Esophagus mucosa (tissue), 1 donor: ENCODE measurements around the gene ZBTB40. TPM values are rescaled to one million over a fixed set of nuclear protein-coding genes. Genes with fewer than 3 reads are reported as not detected.
A peak's percentile ranks its signal among the peaks of the same experiment; 100 is the strongest.

Source experiments
- ATAC-seq: fragments of 200-7000 bp; cut with Tn5 transposase; one replicate; pipeline ENCODE4 v1.9.1; 2020
- total RNA-seq: library from RNA; stranded (reverse); gene quantifications from one replicate; pipeline ENCODE4 v1.2.4, GENCODE V29; 2023
- donor health status: DM: yes; HTN: yes; CAD: no.

The ZBTB40 gene
- 6.4 TPM for total RNA-seq

DNA sequence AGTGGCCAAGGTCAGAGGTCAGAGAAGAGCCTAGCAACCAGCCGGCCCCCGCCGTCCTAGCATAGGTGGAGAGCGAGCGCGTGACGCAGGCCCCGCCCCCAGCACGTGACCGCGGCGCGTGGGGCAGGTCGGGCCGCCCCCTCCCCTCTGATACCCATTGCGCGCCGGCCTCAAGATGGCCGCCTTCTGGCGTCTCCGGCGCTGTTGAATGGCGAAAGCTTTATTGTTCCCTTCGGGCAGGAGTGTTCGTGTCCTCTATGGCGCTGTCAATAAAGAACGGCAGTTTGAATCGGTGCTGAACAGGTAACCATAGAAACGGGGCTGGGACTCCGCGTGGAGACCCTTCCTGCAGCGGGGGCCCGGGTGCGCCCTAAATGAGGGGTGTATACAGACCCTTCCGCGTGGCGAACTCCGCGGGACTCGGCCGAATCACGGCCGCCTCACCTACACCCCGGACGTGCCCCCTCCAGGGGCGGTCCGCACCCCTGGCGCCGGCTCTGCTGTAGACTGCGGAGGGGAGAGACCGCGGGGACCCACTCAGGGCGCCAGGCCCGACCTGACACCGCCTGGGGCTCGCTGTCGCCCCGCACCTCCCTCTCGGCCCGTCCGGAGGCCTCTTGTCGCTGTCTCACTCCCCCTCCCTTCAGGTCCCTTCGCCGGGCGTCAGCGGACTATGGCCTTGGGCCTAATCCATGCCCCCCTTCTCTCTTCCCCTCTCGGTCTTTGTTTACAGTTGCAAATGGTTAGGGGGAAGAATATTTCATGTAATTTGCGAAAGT lies at the start of gene ZBTB40:
Gene ZBTB40, plus strand, starts transcription at position 150 of the 779 bp plus-strand sequence. CDS start 38,098 bp downstream, outside the sequence.
- peak; percentile 100 for ATAC-seq

- ATAC-seq = no peak
Observed at GRCh38 chr1:22402356-22403053, 49.1 kb upstream of the ZBTB40 start.

DNA sequence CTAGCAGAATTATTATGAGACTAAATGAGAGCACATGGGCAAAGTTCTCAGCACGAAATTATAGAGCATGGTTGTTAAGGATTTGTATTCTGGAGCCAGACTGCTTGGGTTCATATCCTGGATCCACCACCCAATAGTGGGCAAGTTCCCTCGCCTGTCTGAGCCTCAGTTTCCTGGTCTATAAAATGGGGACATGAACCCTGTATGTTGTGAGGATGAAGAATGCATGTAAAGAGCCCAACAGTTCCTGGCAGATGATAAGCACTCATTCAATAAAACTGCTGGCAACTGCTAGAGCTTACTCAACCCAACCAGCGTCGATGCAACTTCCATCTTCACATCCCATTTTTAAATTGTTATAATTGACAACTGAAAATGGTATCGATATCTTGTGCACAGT lies 47.2 kb upstream of the ZBTB40 start:
- ATAC-seq = no peak

DNA sequence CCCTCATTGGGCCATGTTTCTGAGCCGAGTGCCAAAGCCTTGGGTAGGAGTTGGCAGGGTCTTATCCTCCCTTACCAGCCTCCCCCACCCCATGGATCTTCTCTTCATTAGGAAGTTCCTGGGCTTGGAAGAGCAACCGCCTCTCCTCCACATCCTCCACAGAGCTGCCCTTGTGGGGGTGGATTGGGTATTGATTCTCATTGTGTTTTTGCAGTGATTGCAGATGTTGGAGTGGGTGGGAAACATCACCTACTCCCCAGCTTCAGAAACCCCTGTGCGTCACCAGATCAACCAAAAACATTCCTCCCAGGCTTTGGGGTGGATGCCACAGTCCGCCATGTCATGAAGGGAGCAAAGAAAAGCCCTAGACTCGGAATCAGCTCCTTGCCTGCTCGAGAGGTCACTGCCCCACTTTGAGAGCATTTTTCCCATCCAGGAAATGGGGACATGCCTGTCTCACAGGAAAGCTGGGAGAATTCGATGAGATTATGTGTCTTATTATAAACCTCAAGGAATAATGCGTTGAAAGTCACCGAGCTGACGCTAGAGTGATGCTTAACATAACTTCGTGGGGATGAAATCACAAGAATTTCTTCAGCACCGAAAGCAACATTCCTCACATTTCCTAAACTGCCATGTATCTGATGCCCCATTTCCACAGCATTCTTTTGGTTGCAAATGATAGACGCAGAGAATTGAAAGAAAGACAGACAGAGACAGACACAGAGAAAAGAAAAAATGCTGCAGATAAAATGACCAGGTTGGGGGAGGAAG lies 44.7 kb upstream of the ZBTB40 start:
- ATAC-seq = no peak

DNA sequence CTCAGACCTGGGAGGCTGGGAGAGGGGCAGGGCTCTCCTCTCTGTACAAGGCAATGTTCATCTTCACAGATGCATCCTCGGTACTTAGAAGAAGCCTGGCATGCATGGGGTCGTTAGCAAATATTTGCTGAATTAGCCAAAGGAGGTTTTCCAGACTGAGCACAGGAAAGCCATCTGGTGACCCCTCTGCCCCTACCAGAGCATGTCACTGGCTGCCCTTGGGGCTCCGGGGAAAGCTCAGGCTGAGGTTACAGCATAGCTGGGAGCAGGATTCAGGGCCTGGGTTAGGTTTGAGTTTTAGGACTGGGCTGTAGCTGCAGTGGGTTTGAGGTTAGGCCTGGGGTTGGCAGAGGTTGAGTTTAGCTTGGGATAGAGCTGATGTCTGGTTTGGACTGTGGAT lies 43.4 kb upstream of the ZBTB40 start:
- no peak for ATAC-seq

GRCh38 chr1:22410401-22410800 lies 41.2 kb upstream of the ZBTB40 start:
- no peak for ATAC-seq

DNA sequence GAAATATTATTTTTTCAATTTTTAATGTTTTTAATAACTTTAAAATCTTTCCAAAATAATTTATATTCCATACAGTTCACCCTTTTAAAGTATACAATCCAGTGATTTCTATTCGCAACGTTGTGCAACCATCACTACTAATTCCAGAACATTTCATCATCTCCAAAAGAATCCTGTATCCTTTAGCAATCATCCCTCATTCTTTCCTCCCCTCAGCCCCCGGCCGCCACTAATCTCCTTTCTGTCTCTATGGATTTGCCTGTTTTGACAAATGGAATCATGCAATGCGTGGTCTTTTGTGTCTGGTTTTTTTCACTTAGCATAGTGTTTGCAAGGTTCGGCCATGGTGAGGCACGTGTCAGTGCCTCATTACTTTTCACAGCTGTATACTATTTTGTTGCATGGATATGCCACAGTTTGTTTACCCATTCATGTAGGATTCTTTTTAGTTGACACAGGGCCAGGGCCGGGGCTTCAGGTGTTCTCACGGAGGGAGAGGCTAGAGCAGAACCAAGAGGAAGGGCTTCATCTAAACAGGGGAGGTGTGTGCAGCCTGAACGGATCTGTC lies 40.6 kb upstream of the ZBTB40 start:
- no peak for ATAC-seq

- no peak for ATAC-seq
Observed at GRCh38 chr1:22411589-22411988, 40.1 kb upstream of the ZBTB40 start.

DNA sequence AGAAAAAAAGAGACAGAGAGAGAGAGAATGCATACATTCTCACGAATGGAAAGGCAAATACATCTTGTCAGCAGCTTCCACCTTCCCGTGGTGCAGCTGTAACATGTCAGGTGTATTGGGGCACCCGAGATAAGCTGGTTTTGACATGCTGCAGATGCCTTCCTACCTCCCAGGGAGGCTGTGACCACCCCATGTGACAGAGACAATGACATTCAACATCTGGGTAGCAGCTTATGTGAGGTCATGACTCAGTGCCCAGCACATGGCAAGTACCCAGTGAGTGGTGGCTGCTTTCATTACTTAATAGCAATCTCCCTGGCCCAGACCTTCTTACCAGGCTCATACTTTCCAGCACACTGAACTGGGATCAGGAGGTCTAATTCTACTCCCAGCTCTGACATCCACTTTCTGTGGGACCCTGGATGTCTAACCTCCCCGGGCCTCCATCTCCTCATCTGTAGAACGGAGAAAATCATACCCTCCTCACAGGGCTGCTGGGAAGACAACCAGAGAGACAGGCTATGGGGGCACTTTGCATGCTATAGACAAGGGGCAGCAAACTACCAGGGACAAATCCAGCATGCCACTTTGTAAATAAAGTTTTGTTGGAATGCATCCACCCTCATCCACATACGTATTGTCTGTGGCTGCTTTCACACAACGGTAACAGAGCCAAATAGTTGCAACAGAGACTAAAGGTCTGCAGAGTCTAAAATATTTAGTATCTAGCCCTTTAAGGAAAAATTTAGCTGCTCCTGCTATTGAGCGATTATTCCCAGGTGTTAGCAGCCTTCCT lies 38.5 kb upstream of the ZBTB40 start:
- ATAC-seq = peak; percentile 54

DNA sequence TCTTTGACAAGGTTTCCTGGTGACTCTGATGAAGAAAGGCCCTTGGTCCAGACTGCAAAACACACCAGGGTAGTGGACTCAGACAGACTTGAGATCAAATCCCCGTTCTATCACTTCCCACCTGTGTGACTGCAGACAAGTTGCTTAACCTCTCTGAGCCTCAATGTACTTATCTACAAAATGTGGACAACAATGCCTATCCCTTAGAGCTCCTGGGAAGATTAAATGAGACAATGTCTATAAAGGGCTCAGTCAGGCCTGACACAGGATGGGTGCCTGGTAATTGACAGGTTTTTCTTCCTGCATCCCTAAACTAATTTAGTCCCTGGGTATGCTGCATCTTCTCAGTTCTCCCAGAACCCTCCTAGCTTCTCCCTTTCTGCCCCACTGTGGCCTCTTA lies 37.9 kb upstream of the ZBTB40 start:
- no peak for ATAC-seq

- no peak for ATAC-seq
Observed at GRCh38 chr1:22414244-22414751, 37.4 kb upstream of the ZBTB40 start.

GRCh38 chr1:22415489-22415888 lies 36.2 kb upstream of the ZBTB40 start:
- no peak for ATAC-seq

DNA sequence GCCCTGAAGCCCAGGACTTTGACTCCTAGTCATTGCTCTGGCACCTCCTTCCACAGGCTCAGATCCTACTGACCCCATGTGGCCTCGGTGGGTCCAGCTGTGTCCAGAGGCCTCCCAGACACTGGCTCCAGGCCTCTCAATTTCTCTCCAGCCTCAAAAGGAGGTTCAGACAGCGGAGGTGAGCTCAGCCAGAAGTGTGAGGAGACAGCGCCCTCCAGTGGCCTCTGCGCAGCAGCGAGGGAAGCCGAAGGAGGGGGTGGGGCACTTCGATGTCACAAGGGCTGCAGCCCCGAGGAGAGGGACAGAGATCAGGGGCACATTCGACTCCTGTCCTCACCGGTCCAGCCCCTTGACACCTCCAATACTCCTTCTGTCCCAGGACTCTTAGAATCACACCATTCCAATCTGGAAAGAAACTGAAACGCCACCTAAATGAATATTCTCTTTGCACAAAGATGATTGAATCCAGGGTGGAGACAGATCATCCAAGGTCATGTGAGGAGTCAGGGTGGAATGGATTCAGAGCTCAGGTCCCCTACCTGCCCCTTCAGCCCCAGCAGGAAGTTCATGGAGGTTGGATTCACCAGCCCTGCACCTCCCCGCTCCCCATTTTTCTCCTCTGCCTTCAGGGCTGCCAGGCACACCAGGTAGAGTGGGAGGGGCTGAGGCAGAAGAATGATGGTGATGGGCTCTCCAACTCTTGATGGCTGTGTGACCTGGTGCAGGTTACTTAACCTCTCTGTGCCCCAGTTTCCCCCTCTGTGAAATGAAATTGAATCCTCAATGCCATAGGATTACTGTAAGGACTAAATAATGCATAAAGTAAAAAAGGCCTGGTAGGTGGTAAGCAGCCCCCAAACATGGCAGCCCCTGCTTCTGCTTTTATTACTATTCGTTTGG lies 34.8 kb upstream of the ZBTB40 start:
- ATAC-seq = peak; percentile 65

DNA sequence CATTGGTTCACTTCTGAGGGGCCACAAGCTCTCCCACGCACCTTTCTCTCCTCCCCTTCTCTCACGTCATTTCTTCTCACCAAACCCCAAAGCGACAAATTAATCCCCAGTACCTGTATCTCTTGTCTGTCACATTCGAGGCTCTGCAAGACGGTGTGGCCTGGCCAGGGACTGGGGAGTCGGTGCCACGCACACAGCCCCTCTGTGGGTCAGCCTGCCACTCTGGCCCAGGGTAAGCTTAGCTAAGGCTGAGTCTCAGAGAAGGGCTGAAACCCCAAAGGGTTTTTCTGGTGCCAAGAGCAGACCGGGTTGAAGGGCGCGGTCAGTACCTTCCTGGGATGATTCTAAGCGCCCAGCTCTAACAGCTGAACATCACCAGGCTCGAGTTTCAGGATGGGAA lies 34.2 kb upstream of the ZBTB40 start:
- no peak for ATAC-seq

DNA sequence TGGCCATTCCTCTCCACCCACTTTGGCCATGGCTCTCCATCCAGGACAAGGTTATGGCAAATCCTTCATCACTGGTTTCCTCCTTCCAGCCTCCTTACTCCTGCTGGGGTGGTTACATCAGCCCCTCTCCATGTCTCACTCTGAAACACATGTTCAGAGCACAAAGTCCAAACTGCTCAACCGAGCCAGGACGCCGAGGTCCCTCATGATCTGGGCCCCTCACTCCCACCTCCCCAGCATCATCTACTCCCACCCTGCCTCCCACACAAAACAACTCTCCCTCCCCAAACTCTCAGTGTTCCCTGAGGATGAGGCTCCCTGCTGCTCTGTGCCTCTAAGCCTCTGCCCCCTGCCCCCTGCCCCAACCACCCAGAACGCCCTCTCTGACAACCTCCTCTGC lies 33.3 kb upstream of the ZBTB40 start:
- no peak for ATAC-seq

DNA sequence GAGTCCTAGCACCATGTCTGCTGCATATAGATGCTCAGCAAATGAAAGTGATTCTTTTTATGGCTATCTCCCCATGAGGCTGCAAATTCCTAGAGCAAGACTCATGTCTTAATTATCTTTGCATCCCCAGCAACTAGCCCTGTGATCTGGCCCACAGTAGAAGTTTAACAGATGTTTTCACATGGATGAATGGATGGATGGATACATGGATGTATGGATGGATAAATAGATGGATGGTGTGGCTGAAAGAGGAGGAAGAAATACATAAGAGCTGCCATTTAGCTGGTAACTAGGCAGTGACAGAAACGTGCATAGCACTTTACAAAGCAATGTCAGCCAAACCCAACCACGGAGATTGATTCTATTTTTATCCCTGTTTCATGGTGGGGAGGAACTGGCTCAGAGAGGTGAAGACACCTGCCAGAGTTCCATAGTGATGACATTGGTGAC lies 32.7 kb upstream of the ZBTB40 start:
- ATAC-seq = no peak

DNA sequence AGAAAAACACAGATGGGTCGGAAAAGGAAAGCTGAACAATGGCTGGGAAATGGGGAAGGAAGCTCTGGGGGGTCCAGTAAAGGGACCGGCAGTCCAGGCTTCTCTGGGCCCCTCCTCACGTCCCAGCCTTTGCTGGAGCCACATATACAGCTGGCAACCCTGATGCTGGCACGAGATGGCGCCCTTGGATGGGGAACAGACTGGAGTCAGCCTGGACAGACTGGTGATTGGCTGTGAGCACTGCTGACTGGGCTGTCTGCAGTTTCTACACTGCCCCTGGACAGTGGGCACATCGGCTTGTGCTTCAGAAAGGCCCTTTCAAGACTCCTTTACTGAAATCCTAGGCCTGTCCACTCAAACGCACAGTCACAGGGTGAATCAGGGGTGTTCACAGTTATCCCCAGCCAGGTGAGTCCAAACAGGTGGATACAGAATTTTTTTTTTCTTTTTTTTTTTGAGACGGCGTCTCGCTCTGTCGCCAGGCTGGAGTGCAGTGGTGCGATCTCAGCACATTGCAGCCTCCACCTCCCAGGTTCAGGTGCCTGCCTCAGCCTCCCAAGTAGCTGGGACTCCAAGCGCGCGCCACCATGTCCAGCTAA lies 31.1 kb upstream of the ZBTB40 start:
- peak; percentile 87 for ATAC-seq

GRCh38 chr1:22426781-22427180 lies 24.9 kb upstream of the ZBTB40 start:
- no peak for ATAC-seq

- ATAC-seq = peak; percentile 50
Observed at GRCh38 chr1:22428672-22429071, 23.0 kb upstream of the ZBTB40 start.

DNA sequence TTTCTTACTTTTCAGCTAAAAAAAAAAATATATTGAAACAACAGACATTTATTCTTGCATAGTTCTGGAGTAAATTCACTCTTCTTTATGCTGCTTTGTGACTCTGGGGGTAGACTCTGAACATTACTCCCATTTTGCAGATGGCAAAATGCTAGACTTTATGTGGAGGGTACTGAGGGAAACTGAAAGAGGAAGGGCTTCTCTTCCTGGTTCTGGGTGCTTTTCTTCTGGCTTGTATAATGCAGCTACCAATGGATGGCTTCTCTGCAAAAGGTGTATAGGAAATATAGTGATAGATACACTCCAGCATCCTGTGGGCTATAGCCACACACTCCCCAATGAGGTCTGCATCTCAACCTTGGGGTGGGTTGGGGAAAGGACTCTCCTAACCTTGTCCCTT lies 19.7 kb upstream of the ZBTB40 start:
- no peak for ATAC-seq
